ENCODE measurements around the gene FHL1.
"Not testable (repeated sequence)": the region's sequence is repeated elsewhere in the genome, so short reads cannot be mapped to it uniquely, and the experiment has no call there.

The FHL1 gene

DNA sequence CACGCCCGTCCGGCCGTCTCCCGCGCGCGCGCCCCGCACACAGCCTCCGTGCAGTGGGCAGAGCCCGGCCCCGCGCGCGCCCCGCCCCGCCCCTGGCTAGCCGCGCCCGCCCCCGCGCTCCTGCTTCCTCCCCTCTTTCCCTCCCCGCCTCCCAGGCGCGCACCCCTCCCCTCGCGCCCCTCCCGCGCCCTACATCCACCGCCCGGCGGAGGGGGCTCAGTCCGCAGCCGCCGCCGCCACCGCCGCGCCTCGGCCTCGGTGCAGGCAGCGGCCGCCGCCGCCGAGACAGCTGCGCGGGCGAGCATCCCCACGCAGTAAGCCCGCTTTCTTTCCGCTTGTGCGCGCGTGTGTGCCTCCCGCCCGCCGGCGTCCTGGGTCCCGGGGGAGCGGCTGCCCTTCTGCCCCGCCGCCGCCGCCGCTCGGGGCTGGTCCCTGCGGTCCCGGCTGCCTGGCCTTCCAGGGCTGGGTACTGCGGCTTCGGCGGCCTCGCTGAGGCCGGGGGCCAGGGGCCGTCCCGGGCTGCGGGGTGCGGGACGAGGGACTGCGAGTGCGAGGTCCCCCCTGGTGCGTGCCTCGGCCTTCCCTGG is at the start of gene FHL1:
Gene FHL1, plus strand, starts transcription at position 219 of the 587 bp plus-strand sequence.
- no peak for DNase-seq (ENCODE audit: low read depth)

- DNase-seq (ENCODE audit: low read depth), result no peak
These were observed 49.2 kb upstream of the FHL1 start for GRCh38 chrX:136097871-136098805.

DNA sequence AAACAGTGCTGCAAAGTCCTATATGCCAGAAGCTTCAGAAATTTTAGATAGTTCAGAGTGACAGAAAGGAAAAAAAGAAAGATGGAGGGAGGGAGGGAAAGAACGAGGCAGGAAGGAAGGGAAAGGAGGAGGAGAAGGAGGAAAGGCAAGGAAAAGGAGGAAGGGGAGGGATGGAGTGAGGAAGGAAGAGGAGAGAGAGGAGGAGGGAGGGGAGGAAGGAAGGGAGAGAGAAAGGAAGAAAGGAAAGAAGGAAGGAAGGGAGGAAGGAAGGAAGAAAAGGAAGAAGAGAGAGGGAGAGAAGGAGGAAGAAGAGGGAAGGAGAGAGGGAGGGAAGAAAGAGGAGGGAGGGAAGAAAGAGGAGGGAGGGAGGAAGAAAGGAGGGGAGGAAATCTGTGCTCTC is 42.4 kb upstream of the FHL1 start:
- no peak for DNase-seq (ENCODE audit: low read depth)

- DNase-seq (ENCODE audit: low read depth), result no peak
These were observed 40.3 kb upstream of the FHL1 start for GRCh38 chrX:136106920-136107528.

DNA sequence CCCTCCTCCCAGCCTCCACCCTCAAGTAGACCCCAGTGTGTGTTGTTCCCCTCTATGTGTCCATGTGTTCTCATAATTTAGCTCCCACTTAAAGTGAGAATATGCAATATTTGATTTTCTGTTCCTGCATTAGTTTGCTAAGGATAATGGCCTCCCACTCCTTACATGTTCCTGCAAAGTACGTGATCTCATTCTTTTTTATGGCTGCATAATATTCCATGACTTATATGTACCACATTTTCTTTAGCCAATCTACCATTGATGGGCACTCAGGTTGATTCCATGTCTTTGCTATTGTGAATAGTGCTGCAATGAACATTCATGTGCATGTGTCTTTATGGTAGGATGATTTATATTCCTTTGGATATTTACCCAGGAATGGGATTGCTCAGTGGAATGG is 38.4 kb upstream of the FHL1 start:
- not testable (repeated sequence) for DNase-seq (ENCODE audit: low read depth)

DNA sequence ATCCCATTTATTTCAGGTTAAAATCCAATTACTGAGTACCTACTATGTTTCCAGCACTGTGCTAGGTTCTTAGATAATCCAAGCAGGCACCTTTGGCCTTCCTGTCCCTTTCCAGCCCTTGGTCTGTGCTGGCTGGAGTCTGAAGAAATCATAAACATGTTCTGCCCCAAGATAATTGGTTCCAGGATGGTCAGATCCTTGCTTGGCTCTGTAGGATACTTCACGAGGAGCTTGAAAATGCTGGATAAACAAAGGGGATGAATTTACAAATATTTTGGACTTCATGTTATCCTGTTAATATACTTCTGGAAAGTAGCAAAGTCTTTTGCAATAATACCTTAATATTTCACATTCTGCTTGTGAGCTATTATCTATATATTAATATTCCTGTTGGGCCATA is 35.0 kb upstream of the FHL1 start:
- no peak for DNase-seq (ENCODE audit: low read depth)

- DNase-seq (ENCODE audit: low read depth), result no peak
These were observed 34.6 kb upstream of the FHL1 start for GRCh38 chrX:136112778-136113177.

GRCh38 chrX:136115126-136115903 is 32.0 kb upstream of the FHL1 start:
- no peak for DNase-seq (ENCODE audit: low read depth)

DNA sequence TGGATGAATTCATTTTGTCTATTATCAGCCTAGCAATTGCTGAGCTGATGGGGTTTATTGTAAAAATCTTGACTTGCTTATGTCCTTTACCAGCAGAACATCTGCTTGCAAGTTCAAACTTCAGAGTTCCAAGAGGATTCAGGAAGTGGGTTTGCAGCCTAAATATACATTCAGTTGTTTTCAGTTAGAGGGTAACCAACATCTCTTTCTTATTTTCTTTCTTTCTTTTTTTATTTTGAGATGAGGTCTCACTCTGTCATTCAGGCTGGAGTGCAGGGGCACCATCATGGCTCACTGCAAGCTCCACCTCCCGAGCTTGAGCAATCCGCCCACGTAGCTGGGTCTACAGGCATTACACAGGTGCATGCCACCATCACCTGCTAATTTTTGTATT is 31.4 kb upstream of the FHL1 start:
- no peak for DNase-seq (ENCODE audit: low read depth)

DNA sequence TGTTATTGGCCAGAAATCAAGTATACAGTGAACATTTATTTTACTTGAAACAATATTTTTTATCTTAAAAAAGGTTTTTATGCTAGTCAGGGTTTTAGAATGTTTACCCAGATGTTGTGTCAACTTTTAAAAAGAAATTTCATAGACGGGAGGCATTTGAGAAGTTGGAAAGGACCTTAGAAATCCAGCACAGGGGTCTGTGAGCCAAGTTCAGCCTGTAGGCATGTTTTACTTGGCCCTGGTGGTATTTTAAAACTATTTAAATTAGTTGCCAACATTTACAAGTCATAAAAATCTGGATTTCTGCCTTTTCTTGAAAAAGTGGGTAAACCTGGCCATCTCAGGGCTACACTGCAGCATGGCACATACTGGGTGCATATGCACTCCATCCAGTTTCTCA is 25.5 kb upstream of the FHL1 start:
- DNase-seq (ENCODE audit: low read depth), result no peak

DNA sequence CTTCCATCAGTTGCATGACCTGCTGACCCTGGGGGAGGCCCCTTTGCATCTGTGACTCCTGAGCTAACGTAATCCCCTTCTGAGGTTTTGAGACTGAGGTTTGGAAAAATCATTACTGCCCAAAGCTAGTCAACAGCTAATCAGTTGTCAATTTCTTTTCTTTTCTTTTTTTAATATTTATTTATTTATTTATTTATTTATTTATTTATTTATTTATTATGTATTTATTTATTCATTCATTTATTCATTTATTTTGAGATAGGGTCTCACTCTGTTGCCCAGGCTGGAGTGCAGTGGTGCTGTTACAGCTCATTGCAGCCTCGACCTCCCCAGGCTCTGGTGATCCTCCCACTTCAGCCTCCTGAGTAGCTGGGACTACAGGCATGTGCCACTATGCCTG is 25.1 kb upstream of the FHL1 start:
- no peak for DNase-seq (ENCODE audit: low read depth)

- DNase-seq (ENCODE audit: low read depth), result no peak
These were observed 22.2 kb upstream of the FHL1 start for GRCh38 chrX:136125106-136125505.

DNA sequence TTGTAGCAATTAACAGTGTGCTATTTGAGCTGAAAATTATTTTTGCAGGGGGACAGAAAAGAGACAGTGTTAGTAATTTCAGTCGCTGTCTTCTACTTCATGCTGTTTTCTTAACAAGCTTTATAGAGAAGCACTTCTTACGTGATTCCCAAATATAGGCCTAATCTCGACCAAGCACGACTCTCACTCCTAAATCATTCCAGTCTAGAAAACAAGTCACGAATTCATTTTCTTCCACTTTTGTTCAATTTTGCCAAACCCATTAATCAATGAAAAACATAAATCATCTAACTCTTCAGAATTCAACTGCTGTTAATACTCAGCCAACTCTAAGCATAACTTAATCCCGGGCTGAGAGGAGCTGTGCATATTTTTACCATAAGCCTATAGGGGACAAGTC is 21.0 kb upstream of the FHL1 start:
- no peak for DNase-seq (ENCODE audit: low read depth)

DNA sequence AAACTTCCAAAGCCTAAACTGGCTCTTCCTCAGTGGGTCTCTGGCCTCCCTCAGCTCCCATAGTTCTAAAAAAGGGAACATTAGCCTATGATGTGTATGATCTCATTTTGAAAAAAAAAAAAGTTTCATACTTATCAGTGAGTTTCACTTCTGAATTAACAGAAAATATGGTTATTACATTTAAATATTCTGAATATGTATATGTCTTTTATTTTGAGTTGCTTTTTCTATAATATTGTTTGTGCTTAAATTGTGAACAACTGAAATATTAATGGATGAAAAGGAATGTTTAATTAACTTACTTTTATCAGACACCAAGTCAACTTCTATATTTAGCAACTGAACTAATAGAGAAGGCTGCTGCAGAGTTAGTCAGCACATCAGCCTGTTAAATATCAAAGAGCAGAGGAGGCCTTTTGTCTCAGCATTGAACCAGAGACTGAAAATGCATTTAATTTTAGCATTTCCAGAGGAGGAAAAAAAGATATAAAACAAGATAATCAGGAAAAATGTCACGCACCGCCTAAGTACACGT is 20.4 kb upstream of the FHL1 start:
- no peak for DNase-seq (ENCODE audit: low read depth)

DNA sequence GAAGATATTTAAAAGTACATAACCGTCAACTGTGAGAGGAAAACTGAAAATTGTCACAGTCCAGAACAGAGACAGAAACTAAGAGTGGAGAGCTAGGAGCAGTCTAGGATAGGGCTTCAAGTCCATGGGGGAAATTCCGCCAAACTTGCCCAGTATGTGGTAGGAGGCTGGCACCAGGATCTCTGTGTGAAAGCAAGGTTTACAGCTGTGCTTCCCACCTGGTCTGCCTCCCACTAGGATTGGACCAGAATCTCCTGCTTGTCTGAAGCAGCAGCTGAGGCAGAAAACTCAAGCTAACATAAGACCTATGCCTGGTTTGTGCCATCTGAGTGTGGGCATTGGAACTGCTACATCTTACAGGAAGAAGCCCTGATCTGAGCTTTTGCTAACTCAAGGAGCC is 18.6 kb upstream of the FHL1 start:
- DNase-seq (ENCODE audit: low read depth), result no peak

- peak; percentile 59 for DNase-seq (ENCODE audit: low read depth)
These were observed 16.2 kb upstream of the FHL1 start for GRCh38 chrX:136130931-136131833.

- DNase-seq (ENCODE audit: low read depth), result no peak
These were observed 8.4 kb upstream of the FHL1 start for GRCh38 chrX:136138939-136139338.

GRCh38 chrX:136141569-136141968 is 5.8 kb upstream of the FHL1 start:
- no peak for DNase-seq (ENCODE audit: low read depth)

DNA sequence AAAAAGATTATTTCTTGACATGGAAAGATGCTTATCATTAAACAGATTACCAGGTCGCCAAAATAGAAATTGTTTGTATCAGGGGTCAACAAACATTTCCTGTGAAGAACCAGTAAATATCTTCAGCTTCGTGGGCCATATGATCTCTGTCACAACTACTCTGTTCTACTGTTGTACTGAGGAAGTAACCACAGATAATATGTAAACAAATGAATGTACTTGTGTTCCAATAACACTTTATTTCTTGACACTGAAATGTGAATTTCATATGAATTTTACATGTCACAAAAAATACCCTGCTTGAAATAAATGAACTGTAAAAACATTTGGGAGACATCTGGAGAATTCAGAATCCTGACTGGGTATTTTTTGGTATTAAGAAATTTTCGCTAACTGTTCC is 4.7 kb upstream of the FHL1 start:
- DNase-seq (ENCODE audit: low read depth), result no peak

- no peak for DNase-seq (ENCODE audit: low read depth)
These were observed 3.6 kb upstream of the FHL1 start for GRCh38 chrX:136143711-136144110.

Measured in GM04503 (cell line).